Esophagus squamous epithelium (tissue), 5 donors: ENCODE results near the gene SIK3. TPM values are rescaled to one million over a fixed set of nuclear protein-coding genes. Genes with fewer than 3 reads are reported as not detected.

Experiments used
- DNase-seq: peaks from one replicate; lab custom pipeline; 2025; lab: John Stamatoyannopoulos, UW
- H3K27ac ChIP-seq, 4 donors: fragments of 200-600 bp; sonication (generic); one replicate each; pipeline ENCODE4 v1.5.1; 2016 to 2019; ENCODE audit warnings: mild to moderate bottlenecking in 1 of 4
- H3K27me3 ChIP-seq, 4 donors: fragments of 200-600 bp; sonication (generic); 1 replicate in 3 of 4; 2 replicates in 1 of 4; pipeline versions ENCODE4 v1.5.1 to v1.6.0; 2017 to 2021; ENCODE audit warnings: antibody characterized with exemption in 1 of 4
- H3K36me3 ChIP-seq, 3 donors: fragments of 200-600 bp; sonication (generic); one replicate each; pipeline ENCODE4 v1.5.1; 2016 to 2019
- H3K4me1 ChIP-seq, 3 donors: fragments of 200-600 bp; sonication (generic); one replicate each; pipeline ENCODE4 v1.5.1; 2017 to 2019
- H3K4me3 ChIP-seq, 4 donors: fragments of 200-600 bp; sonication (generic); 1 replicate in 3 of 4; 2 replicates in 1 of 4; pipeline ENCODE4 v1.5.1; 2016 to 2019; ENCODE audit warnings: mild to moderate bottlenecking in 2 of 4, moderate library complexity in 1 of 4
- H3K9me3 ChIP-seq, 3 donors: fragments of 200-600 bp; sonication (generic); one replicate each; pipeline ENCODE4 v1.5.1; 2016 to 2019
- POLR2A ChIP-seq, 4 donors: fragments of 450-650 bp; IDR thresholded peaks; one replicate each; pipeline ENCODE4 v1.6.1; 2017; ENCODE audit warnings: antibody characterized with exemption in 4 of 4, mild to moderate bottlenecking in 4 of 4, moderate library complexity in 3 of 4
- WGBS, 2 donors: methylation state at CpG; one replicate each; pipeline ENCODE4 v1.1.5; 2018; 5-methylcytosine and 5-hydroxymethylcytosine counted together
- intact Hi-C: fragments of 100-400 bp; cut with DNase I; formaldehyde crosslinking; loops from one replicate; pipeline ENCODE4 v1.15.0; 2022
- total RNA-seq, 4 donors: library from RNA; depleted of rRNA; stranded (reverse); fragments of >200 nt; gene quantifications; one replicate each; pipeline ENCODE4 v1.1.0, GENCODE V29; 2016
- TF ChIP-seq, protein P1 (sequence below), 6 experiments: fragments of 450-650 bp in 4 of 6; fragments of 200-600 bp in 2 of 6; sonication (generic) in 2 of 6; IDR thresholded peaks; one replicate each; pipeline ENCODE4 v1.5.1; 2016 to 2019; ENCODE audit warnings: antibody characterized with exemption in 6 of 6, mild to moderate bottlenecking in 4 of 6, moderate library complexity in 4 of 6
- donor health status: DM: yes; HTN: yes; CAD: no.

SIK3 gene
- total RNA-seq, 4 donors from 2014 or later = 16.2 to 35.1 (median 20.3) TPM

DNA sequence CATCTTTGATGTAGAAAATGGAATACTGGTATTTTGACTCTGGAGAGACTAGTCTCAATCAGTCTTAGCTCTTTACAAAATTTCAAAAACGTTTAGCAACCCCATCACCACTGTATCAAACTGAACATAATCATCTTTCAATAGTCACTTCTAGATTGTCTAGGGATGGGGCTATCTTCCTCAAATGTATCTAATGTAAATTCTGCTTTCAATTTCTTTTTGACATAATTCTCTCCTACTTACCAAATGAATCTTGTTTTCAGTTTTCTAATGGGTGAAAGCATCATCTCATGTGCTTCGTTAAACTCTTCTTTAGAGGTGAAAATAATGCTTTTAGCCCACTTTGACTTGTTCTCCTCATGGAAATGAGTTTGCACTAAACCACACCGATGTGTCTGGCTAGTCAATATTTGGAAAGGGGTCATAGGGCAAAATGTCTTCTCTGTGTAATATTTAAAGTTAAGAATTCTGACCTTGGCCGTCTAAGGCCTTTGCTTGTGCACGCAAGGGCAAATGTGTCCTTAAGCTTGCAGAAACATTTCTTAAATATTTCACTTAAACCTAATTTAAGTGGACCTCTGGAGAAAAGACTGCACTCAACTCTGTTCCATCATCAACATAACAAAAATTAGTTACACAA lies 5.2 kb downstream of the SIK3 start:
- intact Hi-C loops = no loop called here
- 42 to 53% methylated on average over 5 of the region's 5 CpGs for WGBS, 2 donors

DNA sequence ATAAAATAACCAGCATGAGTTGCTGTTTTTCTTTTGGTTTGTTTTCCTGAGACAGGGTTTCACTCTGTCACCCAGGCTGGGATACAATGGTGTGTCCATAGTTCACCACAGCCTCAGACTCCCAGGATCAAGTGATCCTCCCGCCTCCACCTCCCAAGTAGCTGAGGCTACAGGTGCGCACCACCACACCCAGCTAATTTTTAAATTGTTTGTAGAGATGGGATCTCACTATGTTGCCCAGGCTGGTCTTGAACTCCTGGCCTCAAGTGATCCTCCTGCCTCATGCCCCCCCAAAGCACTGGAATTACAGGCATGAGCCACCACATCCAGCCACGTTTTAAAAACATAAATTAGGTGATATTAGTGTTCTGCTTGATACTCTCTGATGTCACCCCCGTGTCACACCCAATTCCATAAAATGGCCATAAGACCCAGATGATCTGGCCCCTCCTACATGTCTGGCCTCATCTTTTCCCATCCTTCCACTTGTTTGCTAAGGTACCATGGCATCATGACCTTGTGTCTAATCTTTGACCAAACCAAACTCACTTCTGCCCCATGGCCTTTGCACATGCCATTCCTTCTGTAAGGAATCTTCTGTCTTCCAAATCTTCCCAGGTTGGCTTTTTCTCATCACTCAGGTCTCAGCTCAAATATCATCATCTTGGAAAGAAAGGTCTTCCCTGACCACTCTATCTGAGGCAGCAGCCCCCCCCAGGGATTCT lies 6.3 kb downstream of the SIK3 start:
- Histone ChIP-seq H3K27me3 (no peaks in the 10 kb centered on the region), H3K36me3 (no peaks in the 10 kb centered on the region), H3K9me3 (no peaks in the 10 kb centered on the region), H3K4me3 (no peak overlapping the region), H3K27ac (peak overlapping the region in 1 of 4 donors; percentile 7), H3K4me1 (peaks cover 7 to 84% (median 55%) of the 10 kb centered on the region in 3 donors)
- intact Hi-C loops = no loop called here
- DNase-seq = no peak
- WGBS, 2 donors = 95% methylated on average over 4 of the region's 4 CpGs
- TF ChIP-seq, protein P1, sequence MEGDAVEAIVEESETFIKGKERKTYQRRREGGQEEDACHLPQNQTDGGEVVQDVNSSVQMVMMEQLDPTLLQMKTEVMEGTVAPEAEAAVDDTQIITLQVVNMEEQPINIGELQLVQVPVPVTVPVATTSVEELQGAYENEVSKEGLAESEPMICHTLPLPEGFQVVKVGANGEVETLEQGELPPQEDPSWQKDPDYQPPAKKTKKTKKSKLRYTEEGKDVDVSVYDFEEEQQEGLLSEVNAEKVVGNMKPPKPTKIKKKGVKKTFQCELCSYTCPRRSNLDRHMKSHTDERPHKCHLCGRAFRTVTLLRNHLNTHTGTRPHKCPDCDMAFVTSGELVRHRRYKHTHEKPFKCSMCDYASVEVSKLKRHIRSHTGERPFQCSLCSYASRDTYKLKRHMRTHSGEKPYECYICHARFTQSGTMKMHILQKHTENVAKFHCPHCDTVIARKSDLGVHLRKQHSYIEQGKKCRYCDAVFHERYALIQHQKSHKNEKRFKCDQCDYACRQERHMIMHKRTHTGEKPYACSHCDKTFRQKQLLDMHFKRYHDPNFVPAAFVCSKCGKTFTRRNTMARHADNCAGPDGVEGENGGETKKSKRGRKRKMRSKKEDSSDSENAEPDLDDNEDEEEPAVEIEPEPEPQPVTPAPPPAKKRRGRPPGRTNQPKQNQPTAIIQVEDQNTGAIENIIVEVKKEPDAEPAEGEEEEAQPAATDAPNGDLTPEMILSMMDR (IDR thresholded peaks at IDR 0.05) = no peak
- TF ChIP-seq POLR2A (IDR thresholded peaks at IDR 0.05) = no peak

More for the DNA sequence above, 5.2 kb downstream of the SIK3 start:
- H3K27ac ChIP-seq = peak overlapping the region in 1 of 4 donors; percentile 45
- H3K27me3 ChIP-seq = no peaks in the 10 kb centered on the region
- no peaks in the 10 kb centered on the region for H3K9me3 ChIP-seq
- H3K4me3 ChIP-seq = no peak overlapping the region
- DNase-seq = no peak
- no peaks in the 10 kb centered on the region for H3K36me3 ChIP-seq
- TF ChIP-seq, protein P1 (IDR thresholded peaks at IDR 0.05) = no peak
- no peak for TF ChIP-seq POLR2A (IDR thresholded peaks at IDR 0.05)
- H3K4me1 ChIP-seq = peaks cover 12 to 80% (median 52%) of the 10 kb centered on the region in 3 donors

DNA sequence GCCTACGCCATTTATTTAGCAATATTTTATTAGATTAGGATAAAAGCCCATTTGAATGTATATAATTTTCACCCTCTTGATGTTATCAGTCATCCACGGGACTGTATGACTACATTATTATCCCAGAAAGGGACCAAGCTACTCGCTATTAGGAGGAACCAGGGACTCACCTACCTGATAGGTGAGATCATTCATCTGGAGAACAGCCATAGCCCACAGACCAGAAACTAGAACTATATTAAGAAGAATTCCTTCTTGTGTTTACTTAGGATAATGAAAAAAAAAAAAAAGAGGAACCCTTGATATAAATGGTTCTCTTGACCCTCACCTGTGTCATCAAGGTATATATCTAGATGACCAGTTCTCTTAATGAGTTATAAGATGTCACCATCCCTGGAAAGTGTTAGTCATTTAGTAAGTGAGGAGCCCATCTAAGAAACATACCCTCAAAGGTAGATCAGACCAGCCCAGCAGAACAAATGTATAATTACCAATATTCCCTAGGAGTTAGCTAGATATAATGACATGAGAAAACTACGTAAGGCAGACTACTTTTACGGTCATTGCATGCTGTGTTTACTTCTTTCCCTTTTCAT lies 8.0 kb downstream of the SIK3 start:
- peaks cover 7 to 73% (median 41%) of the 10 kb centered on the region in 3 donors for H3K4me1 ChIP-seq
- 51 to 60% methylated on average over 5 of the region's 5 CpGs for WGBS, 2 donors
- intact Hi-C loops = no loop called here

GRCh38 chr11:117089685-117090084 lies 8.5 kb downstream of the SIK3 start:
- H3K27me3 ChIP-seq = no peaks in the 10 kb centered on the region
- TF ChIP-seq POLR2A (IDR thresholded peaks at IDR 0.05) = no peak
- TF ChIP-seq, protein P1 (IDR thresholded peaks at IDR 0.05) = no peak
- no peaks in the 10 kb centered on the region for H3K9me3 ChIP-seq
- H3K4me1 ChIP-seq = peaks cover 7 to 73% (median 36%) of the 10 kb centered on the region in 3 donors
- WGBS, 2 donors = 39 to 57% methylated on average over 7 of the region's 7 CpGs
- peak overlapping the region; percentile 6 to 43 (median 32) for H3K27ac ChIP-seq
- intact Hi-C loops = no loop called here
- peak overlapping the region in 1 of 4 donors; percentile 43 for H3K4me3 ChIP-seq
- no peaks in the 10 kb centered on the region for H3K36me3 ChIP-seq
- DNase-seq = no peak

More for the DNA sequence above, 8.0 kb downstream of the SIK3 start:
- no peak for DNase-seq
- peak overlapping the region; percentile 6 to 43 (median 32) for H3K27ac ChIP-seq
- no peaks in the 10 kb centered on the region for H3K27me3 ChIP-seq
- no peaks in the 10 kb centered on the region for H3K36me3 ChIP-seq
- no peaks in the 10 kb centered on the region for H3K9me3 ChIP-seq
- peak overlapping the region in 1 of 4 donors; percentile 43 for H3K4me3 ChIP-seq
- TF ChIP-seq, protein P1 (IDR thresholded peaks at IDR 0.05) = no peak
- TF ChIP-seq POLR2A (IDR thresholded peaks at IDR 0.05) = no peak

DNA sequence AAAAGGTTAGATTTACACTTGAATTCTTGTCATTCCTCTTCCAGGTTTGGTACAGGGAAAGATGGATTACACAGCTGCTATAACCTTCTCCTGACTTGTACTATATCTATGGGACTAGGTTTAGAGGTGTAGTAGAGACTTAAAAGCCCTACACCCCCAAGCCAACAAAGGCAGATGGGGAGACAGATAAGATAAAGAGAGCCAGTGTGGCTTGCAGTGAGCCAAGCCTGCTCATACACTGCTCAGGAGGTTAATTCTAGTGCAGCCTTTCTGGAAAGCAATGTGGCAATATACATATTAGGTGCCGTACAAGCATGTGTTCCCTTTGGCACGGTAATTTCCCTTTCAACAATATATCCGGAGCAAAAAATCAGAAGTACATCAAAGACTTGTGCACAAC lies 10.8 kb downstream of the SIK3 start:
- DNase-seq = no peak
- no peak for TF ChIP-seq POLR2A (IDR thresholded peaks at IDR 0.05)
- TF ChIP-seq, protein P1 (IDR thresholded peaks at IDR 0.05) = no peak
- H3K4me3 ChIP-seq = no peak overlapping the region
- H3K9me3 ChIP-seq = no peaks in the 10 kb centered on the region
- 55 to 75% methylated on average over 3 of the region's 3 CpGs for WGBS, 2 donors
- no peaks in the 10 kb centered on the region for H3K27me3 ChIP-seq
- no peaks in the 10 kb centered on the region for H3K36me3 ChIP-seq
- intact Hi-C loops = no loop called here
- H3K27ac ChIP-seq = no peak overlapping the region
- H3K4me1 ChIP-seq = peaks cover 7 to 71% (median 18%) of the 10 kb centered on the region in 3 donors
